ENCODE results near the gene LCN15.

DNA sequence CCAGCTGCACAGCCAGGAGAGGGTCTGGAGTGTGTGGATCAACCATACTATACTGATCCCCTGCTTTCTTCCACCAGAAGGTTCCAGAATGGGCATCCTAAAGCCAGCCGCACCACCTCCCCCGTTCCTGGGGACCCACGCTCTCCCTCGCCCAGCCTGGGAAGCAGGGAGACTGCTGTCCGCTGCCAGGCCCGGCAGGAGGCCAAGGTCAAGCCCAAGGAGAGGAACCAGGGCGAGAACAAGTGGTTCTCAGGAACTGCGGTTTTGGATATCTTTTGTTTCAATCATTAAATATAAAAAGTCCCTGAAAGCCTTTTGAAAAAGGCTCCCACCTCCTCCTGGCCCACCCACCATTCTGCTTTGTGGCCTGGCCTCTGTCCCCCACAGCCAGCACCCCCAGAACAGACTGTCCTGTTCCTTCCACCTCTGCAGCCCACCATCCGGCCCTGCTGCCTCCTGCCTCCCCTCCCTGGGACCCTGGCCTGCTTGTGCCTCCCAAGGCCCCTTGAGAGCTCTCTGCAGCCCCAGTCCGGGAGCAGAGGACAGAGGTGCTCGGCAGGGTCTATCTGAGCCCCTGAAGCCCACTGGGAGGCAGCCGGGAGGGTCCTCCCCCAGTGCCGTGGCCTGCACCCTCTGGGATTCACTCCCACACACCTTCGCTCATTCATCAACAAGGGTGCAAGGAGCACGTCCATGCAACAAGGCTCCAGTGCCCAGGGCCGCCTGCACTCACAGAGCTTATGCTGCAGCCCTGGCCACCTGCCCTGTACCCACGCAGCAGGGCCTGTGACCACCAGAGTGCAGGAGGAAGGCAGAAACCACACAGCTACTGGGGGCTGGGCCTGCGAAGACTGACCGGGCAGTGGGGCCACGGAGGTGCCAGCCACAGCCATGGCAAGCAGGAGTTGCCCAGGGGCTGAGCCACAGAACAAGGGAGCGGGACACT, 15.4 kb downstream of the LCN15 start:
- TF ChIP-seq, protein P1, sequence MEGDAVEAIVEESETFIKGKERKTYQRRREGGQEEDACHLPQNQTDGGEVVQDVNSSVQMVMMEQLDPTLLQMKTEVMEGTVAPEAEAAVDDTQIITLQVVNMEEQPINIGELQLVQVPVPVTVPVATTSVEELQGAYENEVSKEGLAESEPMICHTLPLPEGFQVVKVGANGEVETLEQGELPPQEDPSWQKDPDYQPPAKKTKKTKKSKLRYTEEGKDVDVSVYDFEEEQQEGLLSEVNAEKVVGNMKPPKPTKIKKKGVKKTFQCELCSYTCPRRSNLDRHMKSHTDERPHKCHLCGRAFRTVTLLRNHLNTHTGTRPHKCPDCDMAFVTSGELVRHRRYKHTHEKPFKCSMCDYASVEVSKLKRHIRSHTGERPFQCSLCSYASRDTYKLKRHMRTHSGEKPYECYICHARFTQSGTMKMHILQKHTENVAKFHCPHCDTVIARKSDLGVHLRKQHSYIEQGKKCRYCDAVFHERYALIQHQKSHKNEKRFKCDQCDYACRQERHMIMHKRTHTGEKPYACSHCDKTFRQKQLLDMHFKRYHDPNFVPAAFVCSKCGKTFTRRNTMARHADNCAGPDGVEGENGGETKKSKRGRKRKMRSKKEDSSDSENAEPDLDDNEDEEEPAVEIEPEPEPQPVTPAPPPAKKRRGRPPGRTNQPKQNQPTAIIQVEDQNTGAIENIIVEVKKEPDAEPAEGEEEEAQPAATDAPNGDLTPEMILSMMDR (IDR thresholded peaks at IDR 0.05) = no peak
- TF ChIP-seq POLR2A (IDR thresholded peaks at IDR 0.05) = no peak

All from transverse colon (tissue), 3 donors.